Activated CD8-positive, alpha-beta memory T cell treated with anti-CD3 and anti-CD28 coated beads, Interleukin-2, amount 50 U/mL, for 24 hours (primary cell): ENCODE measurements around the gene SKOR1.

ENCODE experiments used
- DNase-seq: peaks from one replicate; pipeline ENCODE4 v3.0.0-alpha.2; 2020; ENCODE audit errors: extremely low read depth

SKOR1 gene

DNA sequence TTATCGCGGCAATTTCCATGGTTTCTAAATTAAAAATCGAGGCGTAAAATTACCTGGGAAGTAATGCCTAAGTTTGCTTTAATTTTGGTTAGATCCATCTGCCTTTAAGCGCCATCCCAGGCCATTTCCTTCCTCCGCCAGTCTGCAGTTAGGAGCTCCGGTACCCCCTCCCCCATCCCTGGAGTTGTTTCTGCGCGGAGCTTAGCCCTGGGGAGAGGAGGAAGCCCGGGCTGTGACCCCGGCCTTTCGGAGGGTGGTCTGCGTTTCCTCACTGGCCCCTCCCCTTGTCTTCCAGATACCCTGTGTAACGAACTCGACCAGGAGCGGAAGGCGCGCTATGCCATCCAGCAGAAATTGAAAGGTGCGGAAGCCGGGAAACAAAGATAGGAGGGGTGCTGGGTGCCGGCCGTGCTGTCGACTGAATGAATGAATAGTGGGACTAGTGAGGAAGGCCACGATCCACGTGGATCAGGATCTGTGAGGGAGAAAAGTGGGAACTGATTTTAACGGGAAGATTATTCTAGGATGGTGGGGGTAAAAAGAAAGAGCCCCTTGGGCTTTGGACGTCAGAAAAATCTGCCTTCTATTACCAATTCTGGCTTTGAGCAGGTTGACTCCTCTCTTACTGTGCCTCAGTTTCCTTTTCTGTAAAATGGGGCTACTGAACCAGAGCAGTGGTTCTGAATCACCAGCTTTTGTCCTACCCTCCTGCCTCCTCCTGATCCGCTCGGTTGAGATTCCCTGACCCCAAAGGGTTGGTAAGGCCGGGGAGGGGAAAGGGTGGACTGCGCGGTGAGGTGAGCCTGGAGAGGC lies 7.8 kb downstream of the SKOR1 start:
- no peak for DNase-seq

- no peak for DNase-seq
These were observed 8.6 kb downstream of the SKOR1 start for GRCh38 chr15:67833710-67834511.

GRCh38 chr15:67834581-67835296 lies 9.4 kb downstream of the SKOR1 start:
- no peak for DNase-seq

- DNase-seq: no peak
These were observed 10.2 kb downstream of the SKOR1 start for GRCh38 chr15:67835297-67836133.

- DNase-seq: no peak
These were observed 10.8 kb downstream of the SKOR1 start for GRCh38 chr15:67836134-67836455.

DNA sequence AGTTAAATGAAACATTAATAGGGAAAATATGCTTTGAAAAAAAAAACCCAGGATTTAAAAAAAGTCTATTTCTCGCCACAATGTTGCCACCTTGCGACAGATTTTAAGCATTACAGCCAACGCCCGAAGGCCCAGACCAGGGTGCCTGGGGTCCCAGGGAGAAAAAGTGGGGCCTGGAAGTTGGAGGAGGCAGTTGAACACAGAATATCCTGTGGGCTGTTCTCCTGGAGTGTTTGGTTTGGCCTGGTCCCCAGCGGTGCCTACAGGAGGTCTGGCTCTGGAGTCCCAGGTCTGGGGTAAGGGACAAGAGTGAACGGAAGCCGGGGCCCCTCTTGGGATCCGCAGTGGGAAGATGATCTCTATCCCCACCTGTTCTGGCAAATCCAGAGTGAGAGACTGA lies 11.2 kb downstream of the SKOR1 start:
- DNase-seq: no peak

DNA sequence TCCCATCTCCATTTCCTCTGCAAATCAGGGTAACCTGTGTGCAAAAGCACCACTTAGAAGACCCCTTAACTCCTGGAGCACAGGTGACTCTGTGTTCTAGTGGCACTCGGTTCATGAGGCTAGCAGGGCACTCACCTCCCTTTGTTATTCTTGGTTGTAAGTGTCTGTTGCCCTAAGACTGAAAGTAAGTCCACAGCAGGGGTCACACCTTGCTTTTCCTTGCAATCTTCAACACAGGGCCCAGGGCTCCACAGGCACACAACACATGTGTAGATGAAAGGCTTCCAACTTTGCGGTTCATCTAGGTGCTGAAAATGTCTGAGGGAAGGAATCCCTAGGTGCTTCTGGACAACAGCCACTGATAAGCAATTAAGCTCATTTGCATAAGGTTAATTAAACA lies 11.6 kb downstream of the SKOR1 start:
- no peak for DNase-seq

DNA sequence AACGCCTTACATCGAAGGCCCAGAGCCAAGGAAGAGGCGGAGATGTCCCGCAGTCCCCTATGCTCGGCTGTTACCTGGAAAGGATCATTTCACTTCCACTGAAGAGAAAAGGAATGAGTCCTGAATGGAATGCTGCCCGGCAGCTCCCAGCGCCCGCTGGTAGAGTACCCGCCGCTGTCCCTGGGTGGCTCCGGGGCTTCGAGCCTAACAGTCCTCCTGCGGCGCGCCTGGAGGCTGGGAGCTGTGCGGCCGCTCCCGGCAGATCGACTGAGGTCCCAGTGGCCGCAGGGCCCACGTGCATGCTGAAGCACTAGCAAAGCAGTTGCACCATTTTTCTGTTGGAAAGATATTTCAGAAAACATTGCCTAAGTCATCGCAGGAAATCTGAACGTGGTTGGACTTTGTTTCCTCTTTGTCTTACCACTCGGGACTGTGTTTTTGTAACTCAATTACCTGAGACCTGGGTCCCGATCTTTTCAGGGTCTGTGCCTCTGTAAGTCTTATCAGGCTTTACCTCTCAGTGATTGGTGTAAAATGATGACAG lies 13.6 kb downstream of the SKOR1 start:
- DNase-seq: no peak

- no peak for DNase-seq
These were observed 14.2 kb downstream of the SKOR1 start for GRCh38 chr15:67839499-67839928.

DNA sequence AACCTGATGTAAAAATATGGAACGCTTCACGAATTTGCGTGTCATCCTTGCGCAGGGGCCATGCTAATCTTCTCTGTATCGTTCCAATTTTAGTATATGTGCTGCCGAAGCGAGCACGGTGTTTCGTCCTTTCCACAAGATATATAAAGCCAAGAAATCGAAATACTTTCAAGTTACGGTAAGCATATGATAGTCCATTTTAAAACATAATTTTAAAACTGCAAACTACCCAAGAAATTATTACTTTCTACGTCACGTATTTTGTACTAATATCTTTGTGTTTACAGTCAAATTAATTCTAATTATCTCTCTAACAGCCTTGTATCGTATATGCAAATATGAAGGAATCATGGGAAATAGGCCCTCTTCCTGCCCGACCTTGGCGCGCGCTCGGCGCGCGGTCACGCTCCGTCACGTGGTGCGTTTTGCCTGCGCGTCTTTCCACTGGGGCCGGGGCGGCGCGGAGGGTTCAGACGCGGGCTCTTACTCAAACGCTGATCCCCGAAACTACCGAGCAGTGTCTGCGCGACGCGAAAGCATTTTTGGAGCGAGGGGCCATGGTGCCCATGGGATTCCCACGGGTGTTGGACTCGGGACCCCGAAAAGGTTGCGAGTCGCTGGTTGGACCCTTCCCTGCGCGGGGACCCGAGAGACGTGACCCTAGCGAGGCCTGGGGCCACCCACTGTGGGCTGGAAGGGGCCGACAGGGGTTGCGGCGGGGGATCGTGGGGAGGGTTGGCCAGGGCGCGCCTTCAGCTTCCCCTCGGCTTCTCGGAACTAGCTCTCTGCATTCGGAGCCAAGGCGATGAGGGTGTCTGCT lies 14.8 kb downstream of the SKOR1 start, which contains the start of gene RNU6-1:
RNU6-1 (minus strand) TSS at position 117 of the 820 bp plus-strand sequence.
- DNase-seq: peak; percentile 86

DNA sequence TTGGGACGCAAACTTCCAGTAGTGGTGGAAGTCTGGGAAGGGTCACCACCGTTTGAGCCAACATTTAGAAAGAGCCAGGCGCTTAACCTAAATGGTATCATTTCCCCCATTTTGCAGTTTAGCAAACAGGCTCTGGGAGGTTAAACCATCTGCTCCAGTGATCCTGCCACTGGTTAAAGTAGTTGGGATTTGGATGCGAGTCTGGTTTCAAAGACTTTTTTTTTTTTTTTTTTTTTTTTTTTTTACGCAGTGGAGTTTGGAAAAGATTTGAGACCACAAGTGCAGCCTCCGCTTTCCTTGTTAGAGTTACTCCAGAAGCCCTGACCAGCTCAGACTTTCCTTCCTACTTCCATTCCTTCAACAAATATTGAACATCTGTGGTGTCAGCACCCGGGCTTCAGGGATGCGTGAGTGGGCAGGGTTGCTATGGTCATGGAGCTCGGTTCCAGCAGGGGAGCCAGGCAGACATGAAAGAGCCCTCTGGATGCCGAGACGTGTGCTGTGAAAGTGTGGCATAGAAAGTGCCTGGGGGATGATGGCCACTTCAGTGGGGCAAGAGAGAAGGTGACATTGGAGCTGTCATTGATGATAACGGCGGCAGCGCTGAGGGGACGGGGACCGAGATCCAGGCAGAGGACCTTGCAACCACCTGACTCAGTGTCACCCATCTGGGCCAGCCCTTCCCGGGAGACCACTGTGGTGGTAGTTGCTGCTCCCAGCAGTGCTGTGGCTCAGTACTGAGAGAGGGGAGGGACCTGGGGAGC lies 15.6 kb downstream of the SKOR1 start:
- no peak for DNase-seq

DNA sequence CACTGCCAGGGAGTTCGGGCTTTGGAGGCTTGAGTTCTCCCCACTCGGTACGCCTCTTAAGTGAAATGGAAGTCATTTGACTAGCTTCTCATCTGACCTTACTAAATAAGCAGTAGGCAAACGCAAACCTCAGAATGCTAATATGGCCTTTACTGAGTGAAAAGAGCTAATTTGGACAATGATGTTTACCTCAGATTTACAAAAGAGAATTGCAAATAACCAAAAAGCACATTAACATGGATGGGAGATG lies 16.1 kb downstream of the SKOR1 start:
- no peak for DNase-seq

DNA sequence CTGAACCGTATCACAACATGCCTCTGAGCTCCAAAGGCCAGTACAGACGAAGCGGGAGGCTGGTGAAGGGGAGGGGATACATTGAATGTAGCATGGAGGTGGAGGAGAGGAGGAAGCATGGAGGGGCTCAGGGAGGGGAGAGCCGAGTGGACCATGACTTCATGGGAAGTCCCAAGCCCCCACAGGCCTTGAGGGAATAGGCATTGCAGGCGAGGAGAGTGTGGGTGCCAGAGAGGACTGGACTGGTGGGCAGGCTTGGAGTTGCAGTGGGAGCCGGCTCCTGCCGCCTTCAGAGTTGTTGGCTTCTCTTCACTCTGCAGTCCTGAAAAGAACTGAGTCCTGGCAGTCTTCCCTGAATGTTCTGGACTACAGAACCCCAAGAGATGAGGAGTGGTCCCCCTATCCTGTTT lies 17.8 kb downstream of the SKOR1 start:
- no peak for DNase-seq

- DNase-seq: no peak
These were observed 18.5 kb downstream of the SKOR1 start for GRCh38 chr15:67843571-67844387.

GRCh38 chr15:67845974-67846373 lies 20.7 kb downstream of the SKOR1 start:
- no peak for DNase-seq

DNA sequence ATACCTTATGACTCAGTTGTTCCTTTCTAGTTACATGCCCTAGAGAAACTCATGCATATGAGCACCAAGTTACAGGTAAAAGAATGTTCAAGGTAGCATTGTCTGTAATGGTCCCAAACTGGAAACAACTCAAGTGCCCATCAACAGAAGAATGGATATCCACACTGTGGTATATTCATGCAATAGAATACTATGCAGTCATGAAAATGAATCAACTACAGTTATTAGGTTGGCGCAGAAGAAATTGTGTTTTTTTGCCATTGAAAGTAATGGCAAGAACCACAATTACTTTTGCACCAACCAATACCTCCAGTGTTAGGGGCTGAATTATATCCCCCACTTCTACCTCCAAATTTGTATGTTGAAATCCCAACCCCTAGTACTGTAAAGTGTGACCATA lies 24.2 kb downstream of the SKOR1 start:
- no peak for DNase-seq

- no peak for DNase-seq
These were observed 25.0 kb downstream of the SKOR1 start for GRCh38 chr15:67850336-67850735.

- DNase-seq: no peak
These were observed 25.8 kb downstream of the SKOR1 start for GRCh38 chr15:67850994-67851571.

- DNase-seq: no peak
These were observed 27.1 kb downstream of the SKOR1 start for GRCh38 chr15:67852418-67852817.
